Endothelial cell of umbilical vein (primary cell): ENCODE measurements around the gene NEB. TPM values are rescaled to one million over a fixed set of nuclear protein-coding genes. Genes with fewer than 3 reads are reported as not detected.

Experiments used
- BruUV-seq: library from RNA; stranded (reverse); fragments of 400-500 nt; replicated peaks from 2 replicates; lab custom pipeline; 2021; lab: Mats Ljungman, UMichigan
- CTCF ChIA-PET: fragments of 300-600, 350-600 bp; sonication (Branson Sonifier 250); formaldehyde crosslinking; loops from one replicate; lab custom pipeline; 2021; ENCODE audit warnings: antibody characterized with exemption, inconsistent platforms; lab: Charles Lee
- POLR2A ChIA-PET: fragments of 300-600, 350-600 bp; sonication (Branson Sonifier 250); formaldehyde crosslinking; loops from one replicate; lab custom pipeline; 2021; ENCODE audit warnings: antibody characterized with exemption, inconsistent platforms; lab: Charles Lee
- DNase-seq: peaks from one replicate; pipeline ENCODE4 v3.0.0-alpha.2; 2011; ENCODE audit warnings: low read depth, low spot score
- FAIRE-seq: peaks from 2 replicates; lab custom pipeline; 2011; peaks lifted over from hg19 to GRCh38; lab: Jason Lieb, UNC
- H2AFZ ChIP-seq: 2 replicates; pipeline ENCODE4 v1.6.0; 2012; ENCODE audit warnings: low read depth, low read length, control low read depth, inconsistent platforms
- H3K27ac ChIP-seq: 2 replicates; pipeline ENCODE4 v1.5.1; 2011; ENCODE audit warnings: low read depth, mild to moderate bottlenecking, control low read depth, low read length, moderate library complexity; ENCODE audit not compliant: insufficient read depth
- H3K27me3 ChIP-seq, 2 experiments: 2 replicates each; pipeline versions ENCODE4 v1.6.0 to v1.6.1; 2011; ENCODE audit warnings: low read length in 2 of 2, mixed read lengths in 1 of 2; ENCODE audit not compliant: control insufficient read depth in 2 of 2, insufficient read depth in 2 of 2
- H3K36me3 ChIP-seq, 2 experiments: 2 replicates in 1 of 2; 3 replicates in 1 of 2; pipeline ENCODE4 v1.5.1; 2011; ENCODE audit warnings: low read length in 2 of 2, mild to moderate bottlenecking in 1 of 2, moderate library complexity in 1 of 2; ENCODE audit not compliant: control insufficient read depth in 2 of 2, insufficient read depth in 2 of 2; ENCODE audit errors: extremely low read depth in 1 of 2
- H3K4me1 ChIP-seq: 3 replicates; pipeline ENCODE4 v1.5.1; 2011; ENCODE audit warnings: mild to moderate bottlenecking, low read length; ENCODE audit not compliant: control insufficient read depth, insufficient read depth; ENCODE audit errors: extremely low read depth
- H3K4me2 ChIP-seq: 2 replicates; pipeline ENCODE4 v1.6.1; 2011; ENCODE audit warnings: low read length, control low read depth, mixed read lengths; ENCODE audit not compliant: insufficient read depth
- H3K4me3 ChIP-seq, 3 experiments: fragments of 200-600 bp in 1 of 3; sonication (generic), shearing (Covaris generic) in 1 of 3; replicated peaks in 1 of 3; 2 replicates each; pipeline ENCODE4 v1.5.1; 2011 to 2016; ENCODE audit warnings: control low read depth in 3 of 3, low read length in 3 of 3, mild to moderate bottlenecking in 2 of 3, inconsistent platforms in 1 of 3, low read depth in 1 of 3, moderate library complexity in 1 of 3; ENCODE audit not compliant: insufficient read depth in 1 of 3
- H3K79me2 ChIP-seq: 2 replicates; pipeline ENCODE4 v1.6.0; 2012; ENCODE audit warnings: low read length, inconsistent platforms; ENCODE audit not compliant: control insufficient read depth, insufficient read depth
- H3K9ac ChIP-seq: replicated peaks from 2 replicates; pipeline ENCODE3; 2011; ENCODE audit warnings: low read length, control low read depth; ENCODE audit not compliant: insufficient read depth; ENCODE audit errors: extremely low read depth
- H3K9me1 ChIP-seq: replicated peaks from 3 replicates; pipeline ENCODE4 v1.6.0; 2011; ENCODE audit warnings: mild to moderate bottlenecking, low read length; ENCODE audit not compliant: control insufficient read depth, insufficient read depth; ENCODE audit errors: extremely low read depth
- H3K9me3 ChIP-seq: replicated peaks from 2 replicates; pipeline ENCODE4 v1.5.1; 2012; ENCODE audit warnings: low read length, inconsistent platforms; ENCODE audit not compliant: control insufficient read depth, insufficient read depth
- H4K20me1 ChIP-seq: replicated peaks from 2 replicates; pipeline ENCODE3; 2011; ENCODE audit warnings: mild to moderate bottlenecking, low read length; ENCODE audit not compliant: control insufficient read depth, insufficient read depth; ENCODE audit errors: extremely low read depth
- EZH2 ChIP-seq: IDR thresholded peaks from 2 replicates; pipeline ENCODE4 v1.6.1; 2012; ENCODE audit warnings: borderline replicate concordance, low read depth, mild to moderate bottlenecking, moderate library complexity, low read length, inconsistent platforms; ENCODE audit not compliant: severe bottlenecking
- FOS ChIP-seq: IDR thresholded peaks from 2 replicates; pipeline ENCODE4 v1.6.1; 2011; ENCODE audit warnings: mild to moderate bottlenecking, low read length, moderate library complexity, borderline replicate concordance; ENCODE audit not compliant: insufficient read depth
- GATA2 ChIP-seq: IDR thresholded peaks from 2 replicates; pipeline ENCODE4 v1.7.0; 2011; ENCODE audit warnings: low read depth, mild to moderate bottlenecking, moderate library complexity, mixed read lengths, low read length; ENCODE audit not compliant: insufficient read length, insufficient read depth
- JUN ChIP-seq: IDR thresholded peaks from 2 replicates; pipeline ENCODE4 v1.6.1; 2011; ENCODE audit warnings: borderline replicate concordance, low read depth; ENCODE audit not compliant: insufficient read length, insufficient read depth
- MYC ChIP-seq: IDR thresholded peaks from one replicate; pipeline ENCODE4 v1.6.1; 2011; ENCODE audit warnings: mild to moderate bottlenecking, low read depth, low read length
- POLR2A ChIP-seq: IDR thresholded peaks from 2 replicates; pipeline ENCODE4 v1.6.1; 2012; ENCODE audit warnings: low read depth, mild to moderate bottlenecking, control low read depth, low read length
- POLR2AphosphoS5 ChIP-seq: IDR thresholded peaks from 2 replicates; pipeline ENCODE4 v1.6.1; 2012; ENCODE audit warnings: low read depth, mild to moderate bottlenecking, control low read depth, low read length, moderate library complexity; ENCODE audit not compliant: insufficient read depth
- dilution Hi-C: fragments of 300-500 bp; cut with MboI; formaldehyde crosslinking; loops from one replicate; pipeline ENCODE4 v1.15.0; 2019; ENCODE audit warnings: low sequenced_read_pairs; ENCODE audit not compliant: extremely low pct_ligation_motif_present
- intact Hi-C: fragments of 100-400 bp; cut with micrococcal nuclease; formaldehyde crosslinking; loops from one replicate; pipeline ENCODE4 v1.10.0; 2022
- polyA plus RNA-seq, 4 experiments: library from polyadenylated mRNA; depleted of rRNA in 3 of 4; stranded (reverse) in 3 of 4; unstranded in 1 of 4; fragments of >200 nt; gene quantifications; 2 replicates each; pipeline versions ENCODE4 v1.2.1 to v1.2.3, GENCODE V29; 2011 to 2012; ENCODE audit warnings: missing spikeins in 1 of 4
- total RNA-seq: library from RNA; stranded (reverse); gene quantifications from 2 replicates; pipeline ENCODE4 v1.2.3, GENCODE V29; 2021
- TF ChIP-seq, protein P1 (sequence below): IDR thresholded peaks from 2 replicates; pipeline ENCODE4 v1.6.1; 2011; ENCODE audit not compliant: insufficient read depth, insufficient read length
- TF ChIP-seq, protein P2 (sequence below), 2 donors: IDR thresholded peaks; 1 replicate in 1 of 2; 2 replicates in 1 of 2; pipeline ENCODE4 v1.5.1; 2011; ENCODE audit warnings: low read length in 2 of 2, mild to moderate bottlenecking in 2 of 2, moderate library complexity in 2 of 2, control low read depth in 1 of 2, inconsistent platforms in 1 of 2, low read depth in 1 of 2; ENCODE audit not compliant: insufficient read depth in 1 of 2; ENCODE audit errors: extremely low read depth in 1 of 2

Gene NEB
- total and polyA plus RNA-seq, 2 donors (not counting 3 experiments of a cell fraction or from before 2014, with no cell fraction given) = 0.84 to 1.8 TPM

DNA sequence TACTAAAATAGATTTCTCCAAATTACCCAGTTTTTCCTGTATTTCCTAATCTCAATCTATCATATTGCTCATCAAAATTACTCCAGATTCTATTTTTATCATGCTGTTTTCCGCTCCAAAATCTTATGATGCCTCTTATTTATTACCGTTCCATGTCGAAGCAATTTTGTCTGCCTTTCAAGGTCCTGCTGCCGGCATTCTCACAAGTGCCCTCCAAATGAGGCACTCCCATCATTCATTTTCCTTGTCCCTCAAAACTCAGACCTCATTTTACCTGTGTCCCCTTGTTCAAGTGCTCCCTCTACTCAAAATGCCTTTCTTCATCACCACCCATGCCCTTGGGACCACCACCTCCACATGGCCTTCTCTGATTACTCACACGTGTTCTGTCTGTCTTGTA, 13.1 kb downstream of the NEB start:
- CTCF ChIA-PET = no interaction called here
- FAIRE-seq (no peak), DNase-seq (no peak)
- Histone ChIP-seq H3K36me3 (no peaks in the 10 kb centered on the region), H3K9ac (no peak overlapping the region), H3K4me1 (no peaks in the 10 kb centered on the region), H3K9me3 (no peaks in the 10 kb centered on the region), H3K27me3 (peaks cover 3% of the 10 kb centered on the region in 2 experiments), H3K4me2 (no peak overlapping the region), H3K27ac (no peak overlapping the region), H3K9me1 (no peaks in the 10 kb centered on the region), H2AFZ (no peak overlapping the region), H3K4me3 (no peak overlapping the region), H4K20me1 (no peaks in the 10 kb centered on the region), H3K79me2 (no peaks in the 10 kb centered on the region)
- no TSS peak for BruUV-seq
- TF ChIP-seq JUN = no peak
- TF ChIP-seq, protein P1, sequence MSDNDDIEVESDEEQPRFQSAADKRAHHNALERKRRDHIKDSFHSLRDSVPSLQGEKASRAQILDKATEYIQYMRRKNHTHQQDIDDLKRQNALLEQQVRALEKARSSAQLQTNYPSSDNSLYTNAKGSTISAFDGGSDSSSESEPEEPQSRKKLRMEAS = no peak
- TF ChIP-seq POLR2AphosphoS5 = no peak
- no peak for TF ChIP-seq MYC
- TF ChIP-seq, protein P2, sequence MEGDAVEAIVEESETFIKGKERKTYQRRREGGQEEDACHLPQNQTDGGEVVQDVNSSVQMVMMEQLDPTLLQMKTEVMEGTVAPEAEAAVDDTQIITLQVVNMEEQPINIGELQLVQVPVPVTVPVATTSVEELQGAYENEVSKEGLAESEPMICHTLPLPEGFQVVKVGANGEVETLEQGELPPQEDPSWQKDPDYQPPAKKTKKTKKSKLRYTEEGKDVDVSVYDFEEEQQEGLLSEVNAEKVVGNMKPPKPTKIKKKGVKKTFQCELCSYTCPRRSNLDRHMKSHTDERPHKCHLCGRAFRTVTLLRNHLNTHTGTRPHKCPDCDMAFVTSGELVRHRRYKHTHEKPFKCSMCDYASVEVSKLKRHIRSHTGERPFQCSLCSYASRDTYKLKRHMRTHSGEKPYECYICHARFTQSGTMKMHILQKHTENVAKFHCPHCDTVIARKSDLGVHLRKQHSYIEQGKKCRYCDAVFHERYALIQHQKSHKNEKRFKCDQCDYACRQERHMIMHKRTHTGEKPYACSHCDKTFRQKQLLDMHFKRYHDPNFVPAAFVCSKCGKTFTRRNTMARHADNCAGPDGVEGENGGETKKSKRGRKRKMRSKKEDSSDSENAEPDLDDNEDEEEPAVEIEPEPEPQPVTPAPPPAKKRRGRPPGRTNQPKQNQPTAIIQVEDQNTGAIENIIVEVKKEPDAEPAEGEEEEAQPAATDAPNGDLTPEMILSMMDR (IDR thresholded peaks at IDR 0.05; ENCODE audit: extremely low read depth in 1 of 2, insufficient read depth in 1 of 2, low read depth in 1 of 2, low read length in 2 of 2) = no peak
- no peak for TF ChIP-seq GATA2
- no peak for TF ChIP-seq POLR2A
- no peak for TF ChIP-seq FOS
- TF ChIP-seq EZH2 = no peak
- dilution Hi-C loops = no loop called here
- POLR2A ChIA-PET = no interaction called here
- intact Hi-C loops = no loop called here
